Activated naive CD4-positive, alpha-beta T cell treated with anti-CD3 and anti-CD28 coated beads for 36 hours (primary cell): ENCODE data around the gene NCOA5. TPM values are rescaled to one million over a fixed set of nuclear protein-coding genes. Genes with fewer than 3 reads are reported as not detected.

Experiments
- CTCF ChIA-PET: fragments of 350-600 bp; sonication (Branson Sonifier 250); formaldehyde crosslinking; loops from one replicate; lab custom pipeline; 2021; ENCODE audit warnings: antibody characterized with exemption; lab: Charles Lee
- DNase-seq: peaks from one replicate; pipeline ENCODE4 v3.0.0-alpha.2; 2020
- H3K27ac Mint-ChIP-seq: one replicate; pipeline ENCODE4 v1.8.0; 2021; ENCODE audit warnings: mild to moderate bottlenecking, mixed read lengths
- H3K27me3 Mint-ChIP-seq: one replicate; pipeline ENCODE4 v1.8.0; 2021; ENCODE audit warnings: low read depth, mixed read lengths
- H3K36me3 Mint-ChIP-seq: one replicate; pipeline ENCODE4 v1.8.0; 2021; ENCODE audit warnings: low read depth, mixed read lengths
- H3K4me1 Mint-ChIP-seq: one replicate; pipeline ENCODE4 v1.8.0; 2021; ENCODE audit warnings: low read depth, mixed read lengths
- H3K4me3 Mint-ChIP-seq: one replicate; pipeline ENCODE4 v1.8.0; 2021; ENCODE audit warnings: mild to moderate bottlenecking, moderate library complexity, mixed read lengths
- H3K9me3 Mint-ChIP-seq: one replicate; pipeline ENCODE4 v1.8.0; 2021; ENCODE audit warnings: mixed read lengths
- intact Hi-C: fragments of 100-400 bp; cut with micrococcal nuclease; formaldehyde crosslinking; loops from one replicate; pipeline ENCODE4 v1.15.1; 2023
- total RNA-seq, 2 experiments: library from RNA; stranded (reverse); gene quantifications; one replicate each; pipeline ENCODE4 v1.2.3, GENCODE V29; 2021

NCOA5 gene
- total RNA-seq, 2 experiments from 2014 or later = 4.4 to 5.1 TPM

DNA sequence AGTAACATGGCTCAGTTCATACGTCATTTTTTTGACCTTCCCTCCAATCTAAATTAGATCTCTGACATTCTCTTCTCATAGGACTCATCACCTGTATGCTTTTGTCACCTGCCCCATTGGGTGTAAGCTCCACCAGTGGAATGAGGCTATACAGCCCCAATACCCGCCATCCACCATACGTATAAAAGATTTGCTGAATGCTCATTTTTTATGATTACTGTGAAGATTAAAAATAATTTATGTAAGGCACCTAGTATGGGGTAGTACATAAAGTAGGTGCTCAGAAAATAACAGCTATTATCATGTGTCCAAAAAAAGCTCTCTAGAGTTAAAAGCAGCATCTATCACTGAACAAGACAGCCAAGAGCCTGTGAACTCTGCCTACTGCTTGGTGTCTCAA is 24.1 kb downstream of the NCOA5 start:
- H3K9me3 Mint-ChIP-seq = no peaks in the 10 kb centered on the region
- peaks cover 33% of the 10 kb centered on the region for H3K4me1 Mint-ChIP-seq
- intact Hi-C loops = no loop called here
- no peak for DNase-seq
- no peak overlapping the region for H3K4me3 Mint-ChIP-seq
- CTCF ChIA-PET = interaction anchor here (2.4 kb wide), 1 partner anchor 51 kb away, joined by 9 read pairs; no protein-coding TSS in a partner anchor
- H3K36me3 Mint-ChIP-seq = peaks cover 71% of the 10 kb centered on the region
- H3K27me3 Mint-ChIP-seq = no peaks in the 10 kb centered on the region
- no peak overlapping the region for H3K27ac Mint-ChIP-seq

DNA sequence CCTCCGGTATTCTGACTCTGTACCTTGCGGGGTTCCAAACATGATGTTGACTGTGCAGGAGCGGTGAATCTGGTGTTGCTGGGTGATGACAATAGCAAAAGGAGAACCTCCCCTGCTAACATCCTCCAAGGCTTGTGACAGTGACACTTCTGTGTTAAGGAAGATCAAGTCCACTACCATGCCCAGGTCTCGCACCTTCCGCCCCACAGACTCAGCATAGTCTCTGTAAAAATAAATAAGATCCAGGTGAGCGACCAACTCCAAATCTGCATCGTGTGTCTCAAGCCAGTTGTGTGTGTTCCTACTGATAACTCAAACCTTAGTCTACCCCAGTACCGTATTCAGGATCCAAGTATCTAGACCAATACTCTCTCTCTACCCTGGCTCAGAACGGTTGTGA is 24.8 kb downstream of the NCOA5 start:
- no peaks in the 10 kb centered on the region for H3K27me3 Mint-ChIP-seq
- CTCF ChIA-PET = interaction anchor here (2.4 kb wide), 1 partner anchor 51 kb away, joined by 9 read pairs; no protein-coding TSS in a partner anchor
- no peak for DNase-seq
- H3K4me3 Mint-ChIP-seq = no peak overlapping the region
- intact Hi-C loops = no loop called here
- H3K27ac Mint-ChIP-seq = no peak overlapping the region
- H3K9me3 Mint-ChIP-seq = no peaks in the 10 kb centered on the region
- peaks cover 40% of the 10 kb centered on the region for H3K4me1 Mint-ChIP-seq
- peaks cover 78% of the 10 kb centered on the region for H3K36me3 Mint-ChIP-seq

- H3K36me3 Mint-ChIP-seq = peaks cover 70% of the 10 kb centered on the region
- CTCF ChIA-PET = no interaction called here
- peaks cover 53% of the 10 kb centered on the region for H3K4me1 Mint-ChIP-seq
- intact Hi-C loops = no loop called here
- no peak overlapping the region for H3K27ac Mint-ChIP-seq
- peak; percentile 15 for DNase-seq
- no peaks in the 10 kb centered on the region for H3K9me3 Mint-ChIP-seq
- no peak overlapping the region for H3K4me3 Mint-ChIP-seq
- peaks cover 9% of the 10 kb centered on the region for H3K27me3 Mint-ChIP-seq
These were observed 26.1 kb downstream of the NCOA5 start for GRCh38 chr20:46063652-46064054.

GRCh38 chr20:46063151-46063550 is 26.6 kb downstream of the NCOA5 start:
- peaks cover 65% of the 10 kb centered on the region for H3K36me3 Mint-ChIP-seq
- intact Hi-C loops = no loop called here
- H3K4me3 Mint-ChIP-seq = no peak overlapping the region
- DNase-seq = no peak
- H3K27me3 Mint-ChIP-seq = peaks cover 9% of the 10 kb centered on the region
- no peak overlapping the region for H3K27ac Mint-ChIP-seq
- CTCF ChIA-PET = interaction anchor here (1.0 kb wide), 1 partner anchor 244 kb away, joined by 3 read pairs; no protein-coding TSS in a partner anchor
- no peaks in the 10 kb centered on the region for H3K9me3 Mint-ChIP-seq
- peaks cover 55% of the 10 kb centered on the region for H3K4me1 Mint-ChIP-seq

GRCh38 chr20:46062621-46063020 is 27.1 kb downstream of the NCOA5 start:
- intact Hi-C loops = no loop called here
- DNase-seq = no peak
- CTCF ChIA-PET = interaction anchor here (1.0 kb wide), 1 partner anchor 244 kb away, joined by 3 read pairs; no protein-coding TSS in a partner anchor
- Mint-ChIP-seq H3K36me3 (peaks cover 62% of the 10 kb centered on the region), H3K9me3 (no peaks in the 10 kb centered on the region), H3K27me3 (peaks cover 9% of the 10 kb centered on the region), H3K4me3 (no peak overlapping the region), H3K4me1 (peaks cover 55% of the 10 kb centered on the region), H3K27ac (no peak overlapping the region)

GRCh38 chr20:46062151-46062550 is 27.6 kb downstream of the NCOA5 start:
- H3K4me3 Mint-ChIP-seq = no peak overlapping the region
- H3K27me3 Mint-ChIP-seq = peaks cover 11% of the 10 kb centered on the region
- intact Hi-C loops = no loop called here
- CTCF ChIA-PET = interaction anchor here (1.0 to 1.3 kb wide), 3 partner anchors 72 to 245 kb away, joined by 3 read pairs; no protein-coding TSS in a partner anchor
- peaks cover 55% of the 10 kb centered on the region for H3K4me1 Mint-ChIP-seq
- no peak overlapping the region for H3K27ac Mint-ChIP-seq
- no peaks in the 10 kb centered on the region for H3K9me3 Mint-ChIP-seq
- DNase-seq = no peak
- peaks cover 62% of the 10 kb centered on the region for H3K36me3 Mint-ChIP-seq

DNA sequence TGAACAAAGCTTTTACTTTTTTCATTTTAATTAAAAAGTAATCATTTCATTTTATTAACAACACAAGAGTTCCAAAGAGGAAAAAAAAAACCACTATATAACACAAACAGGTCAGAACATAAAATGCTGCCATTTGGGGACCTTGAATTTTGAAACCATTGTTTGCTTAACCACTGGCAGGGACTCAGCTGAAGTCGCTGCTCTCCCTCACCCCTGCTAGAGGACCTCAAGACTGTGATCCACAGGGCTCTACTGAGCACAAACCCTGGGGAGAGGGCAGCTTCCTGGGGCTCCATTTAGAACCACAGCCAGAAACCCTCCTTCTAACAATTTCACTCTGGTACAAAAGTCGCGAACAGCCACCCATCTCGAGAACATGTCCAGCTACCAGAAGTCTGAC is 28.8 kb downstream of the NCOA5 start:
- intact Hi-C loops = no loop called here
- Mint-ChIP-seq H3K27ac (no peak overlapping the region), H3K4me3 (no peak overlapping the region), H3K4me1 (peaks cover 55% of the 10 kb centered on the region), H3K27me3 (peaks cover 15% of the 10 kb centered on the region), H3K36me3 (peaks cover 54% of the 10 kb centered on the region), H3K9me3 (no peaks in the 10 kb centered on the region)
- CTCF ChIA-PET = interaction anchor here (1.1 to 1.5 kb wide), 3 partner anchors 47 to 74 kb away, joined by 3 to 5 read pairs (median 3); no protein-coding TSS in a partner anchor
- DNase-seq = no peak

GRCh38 chr20:46060301-46060881 is 29.4 kb downstream of the NCOA5 start:
- CTCF ChIA-PET = interaction anchor here (1.5 kb wide), 1 partner anchor 46 kb away, joined by 5 read pairs; no protein-coding TSS in a partner anchor
- H3K36me3 Mint-ChIP-seq = peaks cover 48% of the 10 kb centered on the region
- peaks cover 20% of the 10 kb centered on the region for H3K27me3 Mint-ChIP-seq
- DNase-seq = no peak
- intact Hi-C loops = no loop called here
- H3K9me3 Mint-ChIP-seq = no peaks in the 10 kb centered on the region
- H3K4me3 Mint-ChIP-seq = no peak overlapping the region
- no peak overlapping the region for H3K27ac Mint-ChIP-seq
- peaks cover 55% of the 10 kb centered on the region for H3K4me1 Mint-ChIP-seq

DNA sequence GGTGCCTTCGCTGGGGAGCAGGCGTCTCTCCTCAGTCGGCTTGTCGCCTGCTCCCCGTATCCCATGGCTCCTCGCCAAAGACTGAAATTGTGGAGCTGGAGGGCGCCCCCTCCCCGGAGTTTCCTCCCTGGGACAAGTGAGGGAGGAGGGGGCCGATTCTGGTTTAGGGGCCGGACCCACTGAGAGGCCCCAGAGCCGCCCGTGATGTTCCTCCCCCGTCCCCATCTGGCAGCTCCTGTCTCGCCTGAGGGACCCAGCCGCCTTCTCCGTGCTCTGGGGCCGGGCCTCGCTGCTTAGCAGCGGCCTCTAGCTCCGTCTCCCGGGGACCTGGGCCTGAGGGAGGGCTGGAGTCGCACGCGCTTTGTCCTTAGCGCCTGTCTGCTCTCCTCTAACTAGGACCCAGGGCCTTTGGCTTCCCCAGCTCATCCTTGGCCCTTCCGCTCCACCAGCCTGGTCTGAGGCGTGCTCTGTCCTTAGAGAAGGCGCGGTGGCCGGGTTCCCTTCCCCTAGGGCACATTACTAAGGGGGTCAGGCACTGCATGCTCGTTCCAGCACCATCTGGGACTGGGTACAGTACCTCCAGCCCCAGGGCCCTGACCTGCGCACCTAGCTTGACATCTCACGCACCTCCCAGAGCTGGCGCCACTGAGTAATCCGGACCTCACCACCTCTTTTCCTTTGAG is 31.0 kb downstream of the NCOA5 start:
- intact Hi-C loops = no loop called here
- H3K27ac Mint-ChIP-seq = no peak overlapping the region
- CTCF ChIA-PET = interaction anchor here (1.1 to 2.1 kb wide), 3 partner anchors 36 to 64 kb away, joined by 3 to 7 read pairs (median 7); no protein-coding TSS in a partner anchor
- no peaks in the 10 kb centered on the region for H3K9me3 Mint-ChIP-seq
- H3K4me1 Mint-ChIP-seq = peaks cover 47% of the 10 kb centered on the region
- peaks cover 33% of the 10 kb centered on the region for H3K36me3 Mint-ChIP-seq
- no peak overlapping the region for H3K4me3 Mint-ChIP-seq
- peaks cover 24% of the 10 kb centered on the region for H3K27me3 Mint-ChIP-seq
- DNase-seq = no peak

DNA sequence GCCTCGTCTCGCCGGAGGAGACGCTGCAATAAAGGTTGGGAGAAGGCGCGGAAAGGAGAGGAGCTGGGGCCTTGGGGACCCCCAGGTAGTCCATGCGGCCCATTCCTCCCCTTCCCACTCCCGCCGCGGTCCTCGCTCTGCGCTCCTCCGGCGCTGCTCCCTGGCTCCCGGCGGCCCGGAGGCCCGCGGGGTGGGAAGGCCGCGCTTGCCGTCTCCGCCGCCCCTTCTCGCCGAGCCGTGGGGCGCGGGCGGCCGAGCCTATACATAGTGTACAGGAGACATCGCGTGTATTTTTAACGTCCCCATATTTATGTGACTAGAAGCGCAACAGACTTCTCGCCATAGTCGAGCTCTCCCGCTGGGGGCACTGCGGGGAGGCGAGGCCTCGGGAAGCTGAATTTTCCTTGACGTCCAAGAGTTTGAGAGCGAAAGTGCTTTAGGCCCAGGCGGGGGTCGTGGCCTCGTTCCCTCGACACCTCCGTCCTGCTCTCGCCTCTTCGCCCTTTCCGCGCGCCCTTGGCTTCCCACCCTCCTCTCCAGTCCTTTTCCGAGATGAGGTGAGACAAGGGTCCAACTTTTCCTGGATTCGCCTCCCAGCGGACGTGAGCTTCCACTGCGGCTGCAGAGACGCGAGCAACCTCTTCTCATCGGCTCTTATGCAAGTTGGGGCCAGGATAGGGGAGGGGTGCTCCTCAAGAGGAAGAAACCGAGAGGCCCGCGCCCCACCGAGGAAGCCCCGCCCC is 31.7 kb downstream of the NCOA5 start:
- Mint-ChIP-seq H3K4me1 (peaks cover 41% of the 10 kb centered on the region), H3K4me3 (no peak overlapping the region), H3K27me3 (peaks cover 24% of the 10 kb centered on the region), H3K36me3 (peaks cover 28% of the 10 kb centered on the region), H3K9me3 (no peaks in the 10 kb centered on the region), H3K27ac (no peak overlapping the region)
- peak; percentile 19 for DNase-seq
- CTCF ChIA-PET = interaction anchor here (1.1 to 2.1 kb wide), 3 partner anchors 35 to 65 kb away, joined by 3 to 7 read pairs (median 7); no protein-coding TSS in a partner anchor
- intact Hi-C loops = no loop called here

DNA sequence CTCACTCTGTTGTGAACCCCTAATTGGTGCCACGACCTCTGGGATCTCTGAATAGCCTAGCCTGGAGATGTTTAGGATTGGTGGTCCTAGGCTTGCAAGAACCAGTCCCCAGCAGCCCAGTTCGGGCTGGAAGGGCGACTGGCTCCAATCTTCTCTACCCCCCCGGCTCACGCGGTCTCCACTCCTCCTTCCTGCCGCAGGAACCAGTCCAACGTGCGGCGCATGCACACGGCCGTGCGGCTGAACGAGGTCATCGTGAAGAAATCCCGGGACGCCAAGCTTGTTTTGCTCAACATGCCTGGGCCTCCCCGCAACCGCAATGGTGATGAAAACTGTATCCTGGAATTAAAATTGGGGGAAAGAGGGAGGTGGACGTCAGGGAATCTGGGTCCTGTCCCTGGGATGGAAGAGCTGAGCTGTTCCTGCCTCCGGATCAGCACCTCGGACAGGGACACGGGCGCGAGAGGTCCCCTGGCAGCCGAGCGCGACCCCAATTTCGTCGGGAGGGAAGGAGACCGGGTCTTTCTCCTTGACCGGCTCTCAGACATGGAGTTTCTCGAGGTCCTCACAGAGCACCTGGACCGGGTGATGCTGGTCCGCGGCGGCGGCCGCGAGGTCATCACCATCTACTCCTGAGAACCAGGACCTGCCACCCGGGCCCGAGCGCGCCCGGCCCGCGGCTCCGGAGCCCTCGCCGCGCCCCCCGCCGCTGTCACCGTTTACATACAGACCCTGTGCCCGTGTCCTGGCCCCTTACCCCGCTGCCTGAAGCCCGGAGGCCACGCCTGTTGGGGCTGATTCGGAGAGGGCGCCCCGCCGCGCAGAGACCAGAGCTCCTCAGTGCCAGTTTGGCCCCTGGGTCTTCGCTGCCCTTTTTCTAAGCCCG is 32.5 kb downstream of the NCOA5 start:
- H3K36me3 Mint-ChIP-seq = peaks cover 21% of the 10 kb centered on the region
- H3K4me1 Mint-ChIP-seq = peaks cover 36% of the 10 kb centered on the region
- H3K27ac Mint-ChIP-seq = no peak overlapping the region
- no peak overlapping the region for H3K4me3 Mint-ChIP-seq
- DNase-seq = peak; percentile 41
- H3K27me3 Mint-ChIP-seq = peaks cover 24% of the 10 kb centered on the region
- CTCF ChIA-PET = interaction anchor here (1.5 to 2.1 kb wide), 2 partner anchors 34 to 44 kb away, joined by 7 read pairs; no protein-coding TSS in a partner anchor
- intact Hi-C loops = no loop called here
- no peaks in the 10 kb centered on the region for H3K9me3 Mint-ChIP-seq
